ENCODE measurements around the gene LCN10.
"Not testable (repeated sequence)": the region's sequence is repeated elsewhere in the genome, so short reads cannot be mapped to it uniquely, and the experiment has no call there.

The LCN10 gene

GRCh38 chr9:136709454-136710109 is 33.2 kb downstream of the LCN10 start:
- H3K9ac ChIP-seq (ENCODE audit: low read length in 2 of 2) = no peak overlapping the region
- no peaks in the 10 kb centered on the region for H3K36me3 ChIP-seq (ENCODE audit: control insufficient read depth in 2 of 2, insufficient read depth in 2 of 2, low read length in 2 of 2)
- peaks cover 0 to 9% of the 10 kb centered on the region in 2 donors for H3K27me3 ChIP-seq (ENCODE audit: control insufficient read depth in 1 of 2, insufficient read depth in 2 of 2, low read length in 2 of 2)
- no peaks in the 10 kb centered on the region for H3K9me3 ChIP-seq (ENCODE audit: control insufficient read depth in 2 of 2, low read length in 2 of 2)
- H3K4me1 ChIP-seq (ENCODE audit: control insufficient read depth, insufficient read depth, low read length) = peaks cover 19% of the 10 kb centered on the region
- no peak overlapping the region for H3K4me3 ChIP-seq (ENCODE audit: low read length in 2 of 2)
- no peak overlapping the region for H3K27ac ChIP-seq (ENCODE audit: low read length)

DNA sequence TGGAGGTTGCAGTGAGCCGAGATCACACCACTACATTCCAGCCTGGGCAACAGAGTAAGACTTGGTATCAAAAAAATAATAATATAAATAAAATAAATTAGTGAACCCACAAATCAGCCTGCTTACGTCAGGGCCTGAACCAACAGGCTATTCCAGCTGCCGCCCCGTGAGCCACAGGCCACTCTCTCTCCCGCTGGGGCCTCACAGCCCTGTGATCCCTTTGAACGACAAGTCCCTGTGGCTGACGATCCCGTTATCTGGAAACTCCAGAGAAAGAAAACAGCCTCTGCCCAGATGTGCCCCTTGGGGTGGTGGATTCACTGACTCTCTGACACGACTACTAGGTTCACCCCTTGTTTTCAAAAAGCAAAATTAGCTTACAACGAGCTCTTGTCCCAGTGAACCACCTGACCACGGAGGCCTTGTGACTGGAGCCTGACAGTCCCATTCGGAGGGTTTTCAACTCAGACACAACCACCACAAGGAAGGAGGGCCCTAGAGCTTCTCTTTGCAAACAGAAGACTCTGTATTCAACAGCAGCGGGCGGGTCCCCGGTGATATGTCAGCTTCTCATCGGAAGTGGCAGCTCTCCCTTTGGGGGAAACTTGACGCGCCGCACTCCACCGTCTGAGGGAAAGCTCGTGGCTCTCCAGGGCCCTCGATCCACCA is 34.8 kb downstream of the LCN10 start:
- Histone ChIP-seq H3K9ac (ENCODE audit: low read length in 2 of 2) (no peak overlapping the region), H3K27me3 (ENCODE audit: control insufficient read depth in 1 of 2, insufficient read depth in 2 of 2, low read length in 2 of 2) (peaks cover 0 to 2% of the 10 kb centered on the region in 2 donors), H3K27ac (ENCODE audit: low read length) (no peak overlapping the region), H3K4me1 (ENCODE audit: control insufficient read depth, insufficient read depth, low read length) (peaks cover 10% of the 10 kb centered on the region), H3K36me3 (ENCODE audit: control insufficient read depth in 2 of 2, insufficient read depth in 2 of 2, low read length in 2 of 2) (no peaks in the 10 kb centered on the region), H3K4me3 (ENCODE audit: low read length in 2 of 2) (no peak overlapping the region), H3K9me3 (ENCODE audit: control insufficient read depth in 2 of 2, low read length in 2 of 2) (no peaks in the 10 kb centered on the region)

GRCh38 chr9:136707011-136707410 is 35.7 kb downstream of the LCN10 start:
- no peak overlapping the region for H3K9ac ChIP-seq (ENCODE audit: low read length in 2 of 2)
- H3K36me3 ChIP-seq (ENCODE audit: control insufficient read depth in 2 of 2, insufficient read depth in 2 of 2, low read length in 2 of 2) = no peaks in the 10 kb centered on the region

GRCh38 chr9:136705564-136705963 is 37.2 kb downstream of the LCN10 start:
- no peak overlapping the region for H3K27ac ChIP-seq (ENCODE audit: low read length)
- H3K4me3 ChIP-seq (ENCODE audit: low read length in 2 of 2) = no peak overlapping the region
- H3K9me3 ChIP-seq (ENCODE audit: control insufficient read depth in 2 of 2, low read length in 2 of 2) = no peaks in the 10 kb centered on the region
- peaks cover 3 to 7% of the 10 kb centered on the region in 2 donors for H3K27me3 ChIP-seq (ENCODE audit: control insufficient read depth in 1 of 2, insufficient read depth in 2 of 2, low read length in 2 of 2)
- no peaks in the 10 kb centered on the region for H3K36me3 ChIP-seq (ENCODE audit: control insufficient read depth in 2 of 2, insufficient read depth in 2 of 2, low read length in 2 of 2)
- H3K4me1 ChIP-seq (ENCODE audit: control insufficient read depth, insufficient read depth, low read length) = no peaks in the 10 kb centered on the region
- no peak overlapping the region for H3K9ac ChIP-seq (ENCODE audit: low read length in 2 of 2)

More at GRCh38 chr9:136707011-136707410, 35.7 kb downstream of the LCN10 start:
- Histone ChIP-seq H3K27me3 (ENCODE audit: control insufficient read depth in 1 of 2, insufficient read depth in 2 of 2, low read length in 2 of 2) (peaks cover 0 to 2% of the 10 kb centered on the region in 2 donors), H3K4me1 (ENCODE audit: control insufficient read depth, insufficient read depth, low read length) (peaks cover 5% of the 10 kb centered on the region), H3K4me3 (ENCODE audit: low read length in 2 of 2) (no peak overlapping the region), H3K9me3 (ENCODE audit: control insufficient read depth in 2 of 2, low read length in 2 of 2) (no peaks in the 10 kb centered on the region), H3K27ac (ENCODE audit: low read length) (no peak overlapping the region)

DNA sequence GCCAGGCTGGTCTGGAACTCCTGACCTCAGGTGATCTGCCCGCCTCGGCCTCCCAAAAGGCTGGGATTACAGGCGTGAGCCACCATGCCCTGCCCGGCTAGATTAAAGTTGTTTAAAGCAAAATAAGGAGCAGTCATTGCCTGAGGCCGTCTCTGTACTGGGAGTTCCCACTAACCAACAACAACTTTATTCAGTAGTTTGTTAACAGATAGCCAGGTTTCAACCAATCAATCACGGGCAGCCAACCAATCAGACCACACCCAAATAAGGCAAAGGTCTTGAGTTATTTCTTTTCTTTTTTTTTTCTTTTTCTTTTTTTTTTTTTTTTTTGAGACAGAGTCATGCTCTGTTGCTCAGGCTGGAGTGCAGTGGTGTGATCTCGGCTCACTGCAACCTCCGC is 38.0 kb downstream of the LCN10 start:
- not testable (repeated sequence) for H3K4me1 ChIP-seq (ENCODE audit: control insufficient read depth, insufficient read depth, low read length); H3K9ac ChIP-seq (ENCODE audit: low read length in 2 of 2); H3K9me3 ChIP-seq (ENCODE audit: control insufficient read depth in 2 of 2, low read length in 2 of 2); H3K27ac ChIP-seq (ENCODE audit: low read length); H3K27me3 ChIP-seq (ENCODE audit: control insufficient read depth in 1 of 2, insufficient read depth in 2 of 2, low read length in 2 of 2); H3K36me3 ChIP-seq (ENCODE audit: control insufficient read depth in 2 of 2, insufficient read depth in 2 of 2, low read length in 2 of 2); H3K4me3 ChIP-seq (ENCODE audit: low read length in 2 of 2)

GRCh38 chr9:136703276-136703860 is 39.4 kb downstream of the LCN10 start:
- Histone ChIP-seq H3K9ac (ENCODE audit: low read length in 2 of 2) (no peak overlapping the region), H3K36me3 (ENCODE audit: control insufficient read depth in 2 of 2, insufficient read depth in 2 of 2, low read length in 2 of 2) (no peaks in the 10 kb centered on the region), H3K4me1 (ENCODE audit: control insufficient read depth, insufficient read depth, low read length) (peaks cover 2% of the 10 kb centered on the region), H3K4me3 (ENCODE audit: low read length in 2 of 2) (no peak overlapping the region), H3K27me3 (ENCODE audit: control insufficient read depth in 1 of 2, insufficient read depth in 2 of 2, low read length in 2 of 2) (peaks cover 5 to 7% of the 10 kb centered on the region in 2 donors), H3K27ac (ENCODE audit: low read length) (no peak overlapping the region), H3K9me3 (ENCODE audit: control insufficient read depth in 2 of 2, low read length in 2 of 2) (no peaks in the 10 kb centered on the region)

- Histone ChIP-seq H3K9ac (ENCODE audit: low read length in 2 of 2) (no peak overlapping the region), H3K4me1 (ENCODE audit: control insufficient read depth, insufficient read depth, low read length) (peaks cover 2% of the 10 kb centered on the region), H3K27ac (ENCODE audit: low read length) (no peak overlapping the region), H3K36me3 (ENCODE audit: control insufficient read depth in 2 of 2, insufficient read depth in 2 of 2, low read length in 2 of 2) (no peaks in the 10 kb centered on the region), H3K4me3 (ENCODE audit: low read length in 2 of 2) (no peak overlapping the region), H3K9me3 (ENCODE audit: control insufficient read depth in 2 of 2, low read length in 2 of 2) (no peaks in the 10 kb centered on the region), H3K27me3 (ENCODE audit: control insufficient read depth in 1 of 2, insufficient read depth in 2 of 2, low read length in 2 of 2) (peaks cover 5 to 7% of the 10 kb centered on the region in 2 donors)
These were observed 41.1 kb downstream of the LCN10 start for GRCh38 chr9:136701668-136702053.

GRCh38 chr9:136700959-136701667 is 41.6 kb downstream of the LCN10 start:
- Histone ChIP-seq H3K4me3 (ENCODE audit: low read length in 2 of 2) (no peak overlapping the region), H3K36me3 (ENCODE audit: control insufficient read depth in 2 of 2, insufficient read depth in 2 of 2, low read length in 2 of 2) (no peaks in the 10 kb centered on the region), H3K9ac (ENCODE audit: low read length in 2 of 2) (no peak overlapping the region), H3K27me3 (ENCODE audit: control insufficient read depth in 1 of 2, insufficient read depth in 2 of 2, low read length in 2 of 2) (peaks cover 5 to 7% of the 10 kb centered on the region in 2 donors), H3K27ac (ENCODE audit: low read length) (no peak overlapping the region), H3K4me1 (ENCODE audit: control insufficient read depth, insufficient read depth, low read length) (peaks cover 2% of the 10 kb centered on the region), H3K9me3 (ENCODE audit: control insufficient read depth in 2 of 2, low read length in 2 of 2) (no peaks in the 10 kb centered on the region)

GRCh38 chr9:136700304-136700703 is 42.4 kb downstream of the LCN10 start:
- H3K27ac ChIP-seq (ENCODE audit: low read length) = no peak overlapping the region
- H3K9ac ChIP-seq (ENCODE audit: low read length in 2 of 2) = no peak overlapping the region
- peaks cover 2% of the 10 kb centered on the region for H3K4me1 ChIP-seq (ENCODE audit: control insufficient read depth, insufficient read depth, low read length)
- H3K9me3 ChIP-seq (ENCODE audit: control insufficient read depth in 2 of 2, low read length in 2 of 2) = no peaks in the 10 kb centered on the region
- no peak overlapping the region for H3K4me3 ChIP-seq (ENCODE audit: low read length in 2 of 2)
- no peaks in the 10 kb centered on the region for H3K36me3 ChIP-seq (ENCODE audit: control insufficient read depth in 2 of 2, insufficient read depth in 2 of 2, low read length in 2 of 2)
- H3K27me3 ChIP-seq (ENCODE audit: control insufficient read depth in 1 of 2, insufficient read depth in 2 of 2, low read length in 2 of 2) = peaks cover 5 to 7% of the 10 kb centered on the region in 2 donors

DNA sequence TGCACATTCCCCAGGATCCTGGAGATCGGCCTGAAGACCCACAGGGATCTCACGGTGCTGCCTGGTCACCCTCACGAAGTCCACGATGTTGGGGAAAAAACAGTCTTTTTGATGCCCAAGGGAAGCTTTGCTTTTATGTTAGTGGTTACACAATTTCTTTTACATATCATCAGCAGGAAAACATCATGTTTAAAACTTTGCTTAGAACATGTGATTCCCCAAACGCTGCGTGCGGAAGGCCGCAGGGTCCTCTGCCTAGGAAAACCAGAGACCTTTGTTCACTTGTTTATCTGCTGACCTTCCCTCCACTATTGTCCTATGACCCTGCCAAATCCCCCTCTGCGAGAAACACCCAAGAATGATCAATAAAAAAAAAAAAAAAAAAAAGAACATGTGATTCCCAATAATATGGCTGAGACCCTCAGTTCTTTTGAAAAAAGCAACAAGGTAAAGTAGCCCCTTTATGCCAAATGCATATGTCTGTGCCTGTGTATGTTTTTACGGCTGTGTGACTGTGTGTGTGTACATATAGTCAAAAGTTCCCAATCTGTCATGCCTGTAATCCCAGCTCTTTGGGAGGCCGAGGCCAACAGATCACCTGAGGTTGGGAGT is 44.0 kb downstream of the LCN10 start:
- H3K9me3 ChIP-seq (ENCODE audit: control insufficient read depth in 2 of 2, low read length in 2 of 2) = no peaks in the 10 kb centered on the region
- no peak overlapping the region for H3K4me3 ChIP-seq (ENCODE audit: low read length in 2 of 2)
- H3K27ac ChIP-seq (ENCODE audit: low read length) = no peak overlapping the region
- H3K27me3 ChIP-seq (ENCODE audit: control insufficient read depth in 1 of 2, insufficient read depth in 2 of 2, low read length in 2 of 2) = peaks cover 5 to 7% of the 10 kb centered on the region in 2 donors
- peaks cover 4% of the 10 kb centered on the region for H3K4me1 ChIP-seq (ENCODE audit: control insufficient read depth, insufficient read depth, low read length)
- H3K9ac ChIP-seq (ENCODE audit: low read length in 2 of 2) = no peak overlapping the region
- H3K36me3 ChIP-seq (ENCODE audit: control insufficient read depth in 2 of 2, insufficient read depth in 2 of 2, low read length in 2 of 2) = no peaks in the 10 kb centered on the region
